ENCODE results near the gene FGF22. TPM values are rescaled to one million over a fixed set of nuclear protein-coding genes. Genes with fewer than 3 reads are reported as not detected.

Gene FGF22
- total and polyA plus RNA-seq, 2 of the 8 experiments (the other 6 are each of a cell fraction or from before 2014, with no cell fraction given) = 0.44 to 1.7 TPM

GRCh38 chr19:645912-646778, 6.5 kb downstream of the FGF22 start (continued):
- no peak for TF ChIP-seq RNF2 (IDR thresholded peaks at IDR 0.05; ENCODE audit: borderline replicate concordance, low read depth, low read length, missing control alignments, poor library complexity, severe bottlenecking)
- TF ChIP-seq ASH2L (IDR thresholded peaks at IDR 0.05; ENCODE audit: low read length) = no peak
- no peak for TF ChIP-seq RAD21 (IDR thresholded peaks at IDR 0.05 in 1 of 2, conservative IDR thresholded peaks at IDR 0.05 in 1 of 2; ENCODE audit: low read depth in 2 of 2, low read length in 2 of 2)
- TF ChIP-seq RBBP5 (IDR thresholded peaks at IDR 0.05; ENCODE audit: borderline replicate concordance, low read depth, low read length) = no peak
- TF ChIP-seq SP4 (IDR thresholded peaks at IDR 0.05; ENCODE audit: low read length) = no peak
- TF ChIP-seq TAF7 (optimal IDR thresholded peaks at IDR 0.05; ENCODE audit: borderline replicate concordance, low read depth, low read length) = no peak
- TF ChIP-seq MAFK (IDR thresholded peaks at IDR 0.05; ENCODE audit: low read depth, low read length) = no peak
